ENCODE measurements around the gene TBXAS1. TPM values are rescaled to one million over a fixed set of nuclear protein-coding genes. Genes with fewer than 3 reads are reported as not detected.
A peak's percentile ranks its signal among the peaks of the same experiment; 100 is the strongest.

The TBXAS1 gene
- total RNA-seq, 1 donor from 2014 or later, result 3.8 TPM

DNA sequence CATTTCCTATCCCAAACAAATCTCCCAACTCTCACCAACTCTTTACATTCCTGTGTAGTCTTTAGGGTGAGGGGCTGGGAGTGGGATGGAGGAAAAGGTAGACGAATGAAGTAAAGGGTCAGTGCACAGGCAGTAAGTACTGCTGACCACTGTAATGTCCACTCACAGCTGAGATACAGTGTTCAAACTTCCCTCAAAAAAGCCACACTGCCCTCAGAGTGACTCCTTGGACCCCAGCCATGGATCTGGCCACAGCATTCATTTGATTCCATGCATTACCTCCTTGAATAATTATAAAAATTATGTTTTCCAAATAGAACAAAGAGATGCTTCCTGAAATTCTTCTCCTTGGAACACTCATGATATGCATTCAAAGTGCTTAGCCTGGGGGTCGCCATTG, 31.5 kb upstream of the TBXAS1 start:
- DNase-seq (ENCODE audit: low spot score in 2 of 2), result no peak
- TF ChIP-seq CTCF (IDR thresholded peaks at IDR 0.05), result no peak
- Histone ChIP-seq H3K4me1 (no peaks in the 10 kb centered on the region), H3K4me3 (no peak overlapping the region), H3K27ac (no peak overlapping the region), H3K27me3 (no peaks in the 10 kb centered on the region), H3K9me3 (no peaks in the 10 kb centered on the region), H3K36me3 (no peaks in the 10 kb centered on the region)
- intact Hi-C loops (cut with DNase I), result no loop called here

DNA sequence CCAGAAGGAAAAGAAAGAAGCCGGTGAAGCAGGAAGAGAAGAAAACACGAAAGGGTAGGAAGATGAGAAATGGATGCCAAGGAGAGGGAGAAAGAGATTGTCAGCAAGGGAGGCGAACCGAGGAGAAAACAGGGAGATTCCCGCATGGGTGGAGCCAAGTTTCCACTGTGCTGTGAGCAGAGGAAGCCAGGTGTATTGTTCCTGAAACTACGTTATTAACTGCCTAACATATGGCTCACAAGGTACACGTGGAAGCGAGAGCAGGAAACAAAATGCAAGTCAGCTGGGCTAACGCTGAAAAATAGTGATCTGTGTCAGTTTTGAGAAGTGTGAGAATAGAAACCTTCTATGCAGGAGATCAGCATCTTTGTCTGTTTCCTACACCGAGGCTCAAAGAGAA, 30.8 kb upstream of the TBXAS1 start:
- H3K27ac ChIP-seq, result no peak overlapping the region
- no peaks in the 10 kb centered on the region for H3K9me3 ChIP-seq
- no peak for DNase-seq (ENCODE audit: low spot score in 2 of 2)
- H3K4me1 ChIP-seq, result no peaks in the 10 kb centered on the region
- peak overlapping the region in 1 of 2 donors; percentile 2 for H3K4me3 ChIP-seq
- no peaks in the 10 kb centered on the region for H3K27me3 ChIP-seq
- intact Hi-C loops (cut with DNase I), result no loop called here
- no peak for TF ChIP-seq CTCF (IDR thresholded peaks at IDR 0.05)
- H3K36me3 ChIP-seq, result no peaks in the 10 kb centered on the region

DNA sequence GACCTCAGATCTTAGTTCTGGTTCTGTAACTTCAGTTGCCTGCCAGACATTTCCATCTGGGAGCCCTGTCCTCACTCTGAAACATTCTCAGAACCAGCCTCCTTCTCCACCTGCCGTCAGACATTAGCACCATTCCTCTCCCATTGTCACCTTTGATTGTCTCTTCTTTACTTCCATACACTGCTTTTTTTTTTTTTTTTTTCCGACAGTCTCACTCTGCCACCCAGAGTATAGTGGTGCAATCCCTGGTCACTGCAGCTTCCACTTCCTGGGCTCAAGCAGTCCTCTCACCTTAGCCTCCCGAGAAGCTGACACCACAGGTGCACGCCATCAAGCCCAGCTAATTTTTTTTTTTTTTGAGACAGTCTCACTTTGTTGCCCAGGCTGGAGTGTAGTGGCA, 30.2 kb upstream of the TBXAS1 start:
- Histone ChIP-seq H3K9me3 (no peaks in the 10 kb centered on the region), H3K36me3 (no peaks in the 10 kb centered on the region), H3K4me3 (no peak overlapping the region), H3K27me3 (no peaks in the 10 kb centered on the region), H3K27ac (no peak overlapping the region), H3K4me1 (no peaks in the 10 kb centered on the region)
- no peak for TF ChIP-seq CTCF (IDR thresholded peaks at IDR 0.05)
- intact Hi-C loops (cut with DNase I), result no loop called here
- no peak for DNase-seq (ENCODE audit: low spot score in 2 of 2)

- no peak overlapping the region for H3K27ac ChIP-seq
- DNase-seq (ENCODE audit: low spot score in 2 of 2), result no peak
- no peaks in the 10 kb centered on the region for H3K36me3 ChIP-seq
- H3K27me3 ChIP-seq, result no peaks in the 10 kb centered on the region
- no peak overlapping the region for H3K4me3 ChIP-seq
- TF ChIP-seq CTCF (IDR thresholded peaks at IDR 0.05), result no peak
- no peaks in the 10 kb centered on the region for H3K9me3 ChIP-seq
- no peaks in the 10 kb centered on the region for H3K4me1 ChIP-seq
- intact Hi-C loops (cut with DNase I), result no loop called here
These were observed 29.5 kb upstream of the TBXAS1 start for GRCh38 chr7:139799586-139799985.

GRCh38 chr7:139804571-139804970, 24.5 kb upstream of the TBXAS1 start:
- H3K9me3 ChIP-seq, result no peaks in the 10 kb centered on the region
- no peaks in the 10 kb centered on the region for H3K27me3 ChIP-seq
- no peak for DNase-seq (ENCODE audit: low spot score in 2 of 2)
- intact Hi-C loops (cut with DNase I), result no loop called here
- TF ChIP-seq CTCF (IDR thresholded peaks at IDR 0.05), result no peak
- H3K36me3 ChIP-seq, result no peaks in the 10 kb centered on the region
- no peak overlapping the region for H3K4me3 ChIP-seq
- H3K27ac ChIP-seq, result no peak overlapping the region
- H3K4me1 ChIP-seq, result no peaks in the 10 kb centered on the region

DNA sequence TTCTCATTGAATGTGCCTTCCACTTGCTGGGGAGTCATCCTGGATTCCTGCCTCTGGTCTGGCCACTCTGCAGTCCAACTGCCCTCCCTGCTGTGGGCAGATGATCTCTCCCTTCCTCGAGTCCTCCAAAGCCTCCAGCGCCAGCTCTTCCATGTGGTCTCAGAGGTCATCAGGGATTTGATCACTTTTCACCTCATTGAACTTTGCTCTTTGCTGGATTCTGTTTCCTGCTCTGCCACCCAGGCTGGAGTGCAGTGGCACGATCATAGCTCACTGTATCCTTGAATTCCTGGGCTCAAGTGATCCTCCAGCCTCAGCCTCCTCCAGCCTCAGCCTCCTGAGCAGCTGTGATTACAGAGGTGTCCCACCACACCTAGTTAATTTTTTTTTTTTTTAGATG, 22.1 kb upstream of the TBXAS1 start:
- Histone ChIP-seq H3K27me3 (no peaks in the 10 kb centered on the region), H3K27ac (no peak overlapping the region), H3K9me3 (no peaks in the 10 kb centered on the region), H3K36me3 (no peaks in the 10 kb centered on the region), H3K4me1 (no peaks in the 10 kb centered on the region), H3K4me3 (no peak overlapping the region)
- no peak for DNase-seq (ENCODE audit: low spot score in 2 of 2)
- TF ChIP-seq CTCF (IDR thresholded peaks at IDR 0.05), result no peak
- intact Hi-C loops (cut with DNase I), result no loop called here
